GM12865 (cell line): ENCODE data around the gene GGA2.

Source experiments
- DNase-seq: peaks from one replicate; pipeline ENCODE4 v3.0.0; 2010; ENCODE audit warnings: low read depth
- H3K4me3 ChIP-seq: 2 replicates; pipeline ENCODE4 v1.5.1; 2011; ENCODE audit warnings: mild to moderate bottlenecking, low read depth, low read length, control low read depth
- CTCF ChIP-seq: IDR thresholded peaks from 2 replicates; pipeline ENCODE4 v1.5.1; 2011; ENCODE audit warnings: low read length, control low read depth, low read depth, inconsistent platforms; ENCODE audit not compliant: insufficient read depth; ENCODE audit errors: missing control alignments

Gene GGA2

GRCh38 chr16:23434380-23434779, 75.9 kb downstream of the GGA2 start:
- peak; percentile 82 for DNase-seq
- peak; percentile 79 for TF ChIP-seq CTCF
- no peak overlapping the region for H3K4me3 ChIP-seq

GRCh38 chr16:23433261-23433920, 76.9 kb downstream of the GGA2 start:
- no peak overlapping the region for H3K4me3 ChIP-seq
- no peak for TF ChIP-seq CTCF
- no peak for DNase-seq

- TF ChIP-seq CTCF = no peak
- H3K4me3 ChIP-seq = no peak overlapping the region
- no peak for DNase-seq
These were observed 77.8 kb downstream of the GGA2 start for GRCh38 chr16:23432176-23433128.

- no peak overlapping the region for H3K4me3 ChIP-seq
- DNase-seq = no peak
- no peak for TF ChIP-seq CTCF
These were observed 81.9 kb downstream of the GGA2 start for GRCh38 chr16:23428351-23428750.

- DNase-seq = no peak
- TF ChIP-seq CTCF = no peak
- no peak overlapping the region for H3K4me3 ChIP-seq
These were observed 85.9 kb downstream of the GGA2 start for GRCh38 chr16:23424292-23424958.

- H3K4me3 ChIP-seq = no peak overlapping the region
- no peak for TF ChIP-seq CTCF
- DNase-seq = no peak
These were observed 86.7 kb downstream of the GGA2 start for GRCh38 chr16:23423496-23424049.
